Measurements from ENCODE around the gene INPP5A.

- TF ChIP-seq CTCF (IDR thresholded peaks at IDR 0.05): no peak
- no peak for TF ChIP-seq POLR2A (IDR thresholded peaks at IDR 0.05)
Observed at GRCh38 chr10:132728741-132729140, 191.2 kb downstream of the INPP5A start.
